ENCODE data around the gene HUS1B. TPM values are rescaled to one million over a fixed set of nuclear protein-coding genes. Genes with fewer than 3 reads are reported as not detected.

The HUS1B gene
- total and polyA plus RNA-seq, 2 of the 8 experiments (the other 6 are each of a cell fraction or from before 2014, with no cell fraction given): 0.48 to 1.1 TPM

DNA sequence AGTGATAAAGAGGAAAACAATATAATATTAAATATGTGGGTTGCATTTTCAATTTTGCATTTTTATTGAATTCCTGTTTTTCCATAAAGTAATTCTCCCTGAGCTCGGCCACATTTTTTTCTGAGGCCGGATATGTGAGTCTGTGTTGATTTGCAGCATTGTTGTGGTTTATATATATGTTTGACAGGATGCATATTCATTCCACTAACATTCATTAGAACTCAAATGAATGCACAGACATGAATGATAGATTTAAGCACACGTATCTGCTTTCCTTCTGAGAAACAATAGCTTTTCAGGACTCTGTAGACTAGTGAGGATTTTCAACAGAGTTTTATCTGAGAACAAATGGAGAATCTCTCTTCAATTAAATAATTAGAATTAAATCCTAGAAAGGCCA, 46.7 kb upstream of the HUS1B start (continued):
- TF ChIP-seq, protein P1, sequence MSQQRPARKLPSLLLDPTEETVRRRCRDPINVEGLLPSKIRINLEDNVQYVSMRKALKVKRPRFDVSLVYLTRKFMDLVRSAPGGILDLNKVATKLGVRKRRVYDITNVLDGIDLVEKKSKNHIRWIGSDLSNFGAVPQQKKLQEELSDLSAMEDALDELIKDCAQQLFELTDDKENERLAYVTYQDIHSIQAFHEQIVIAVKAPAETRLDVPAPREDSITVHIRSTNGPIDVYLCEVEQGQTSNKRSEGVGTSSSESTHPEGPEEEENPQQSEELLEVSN (IDR thresholded peaks at IDR 0.05): no peak
- no peak for TF ChIP-seq CTBP2 (IDR thresholded peaks at IDR 0.05; ENCODE audit: borderline replicate concordance, insufficient read depth, insufficient read length, low read length)
- no peak for TF ChIP-seq TBP (IDR thresholded peaks at IDR 0.05; ENCODE audit: low read depth, low read length)
- TF ChIP-seq CEBPB (IDR thresholded peaks at IDR 0.05; ENCODE audit: low read depth, low read length): no peak
- TF ChIP-seq RAD21 (IDR thresholded peaks at IDR 0.05 in 1 of 2, conservative IDR thresholded peaks at IDR 0.05 in 1 of 2; ENCODE audit: low read depth in 2 of 2, low read length in 2 of 2): no peak
